ENCODE measurements around the gene ZNF90. TPM values are rescaled to one million over a fixed set of nuclear protein-coding genes. Genes with fewer than 3 reads are reported as not detected.

Gene ZNF90
- total RNA-seq, 1 experiment from 2014 or later = not detected

GRCh38 chr19:20038358-20039202, 39.2 kb upstream of the ZNF90 start:
- TF ChIP-seq ZFX (IDR thresholded peaks at IDR 0.05) (no peak), SP1 (IDR thresholded peaks at IDR 0.05; ENCODE audit: low read depth) (no peak), POLR2AphosphoS5 (IDR thresholded peaks at IDR 0.05; ENCODE audit: low read depth, low read length) (no peak), MAX (IDR thresholded peaks at IDR 0.05) (no peak), FOSL1 (IDR thresholded peaks at IDR 0.05; ENCODE audit: low read depth) (no peak), POLR2A (IDR thresholded peaks at IDR 0.05; ENCODE audit: borderline replicate concordance, extremely low read depth, insufficient read depth, insufficient read length) (no peak), CBX3 (IDR thresholded peaks at IDR 0.05; ENCODE audit: low read depth) (no peak), JUND (IDR thresholded peaks at IDR 0.05) (no peak), EZH2 (IDR thresholded peaks at IDR 0.05) (no peak), ELF1 (IDR thresholded peaks at IDR 0.05; ENCODE audit: borderline replicate concordance, low read depth) (no peak), ZNF274 (IDR thresholded peaks at IDR 0.05; ENCODE audit: low read depth, low read length) (no peak), EZH2phosphoT487 (IDR thresholded peaks at IDR 0.05; ENCODE audit: borderline replicate concordance) (no peak), YY1 (IDR thresholded peaks at IDR 0.05; ENCODE audit: extremely low read depth, insufficient replicate concordance, low read depth, low read length) (no peak), EGR1 (IDR thresholded peaks at IDR 0.05; ENCODE audit: low read depth) (no peak)
- TF ChIP-seq, protein P1, sequence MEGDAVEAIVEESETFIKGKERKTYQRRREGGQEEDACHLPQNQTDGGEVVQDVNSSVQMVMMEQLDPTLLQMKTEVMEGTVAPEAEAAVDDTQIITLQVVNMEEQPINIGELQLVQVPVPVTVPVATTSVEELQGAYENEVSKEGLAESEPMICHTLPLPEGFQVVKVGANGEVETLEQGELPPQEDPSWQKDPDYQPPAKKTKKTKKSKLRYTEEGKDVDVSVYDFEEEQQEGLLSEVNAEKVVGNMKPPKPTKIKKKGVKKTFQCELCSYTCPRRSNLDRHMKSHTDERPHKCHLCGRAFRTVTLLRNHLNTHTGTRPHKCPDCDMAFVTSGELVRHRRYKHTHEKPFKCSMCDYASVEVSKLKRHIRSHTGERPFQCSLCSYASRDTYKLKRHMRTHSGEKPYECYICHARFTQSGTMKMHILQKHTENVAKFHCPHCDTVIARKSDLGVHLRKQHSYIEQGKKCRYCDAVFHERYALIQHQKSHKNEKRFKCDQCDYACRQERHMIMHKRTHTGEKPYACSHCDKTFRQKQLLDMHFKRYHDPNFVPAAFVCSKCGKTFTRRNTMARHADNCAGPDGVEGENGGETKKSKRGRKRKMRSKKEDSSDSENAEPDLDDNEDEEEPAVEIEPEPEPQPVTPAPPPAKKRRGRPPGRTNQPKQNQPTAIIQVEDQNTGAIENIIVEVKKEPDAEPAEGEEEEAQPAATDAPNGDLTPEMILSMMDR (IDR thresholded peaks at IDR 0.05 in 2 of 3, conservative IDR thresholded peaks at IDR 0.05 in 1 of 3; ENCODE audit: borderline replicate concordance in 1 of 3, insufficient read depth in 1 of 3, low read depth in 2 of 3, low read length in 2 of 3) = no peak
- TF ChIP-seq, protein P2, sequence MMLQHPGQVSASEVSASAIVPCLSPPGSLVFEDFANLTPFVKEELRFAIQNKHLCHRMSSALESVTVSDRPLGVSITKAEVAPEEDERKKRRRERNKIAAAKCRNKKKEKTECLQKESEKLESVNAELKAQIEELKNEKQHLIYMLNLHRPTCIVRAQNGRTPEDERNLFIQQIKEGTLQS (IDR thresholded peaks at IDR 0.05) = no peak
- TF ChIP-seq, protein P3, sequence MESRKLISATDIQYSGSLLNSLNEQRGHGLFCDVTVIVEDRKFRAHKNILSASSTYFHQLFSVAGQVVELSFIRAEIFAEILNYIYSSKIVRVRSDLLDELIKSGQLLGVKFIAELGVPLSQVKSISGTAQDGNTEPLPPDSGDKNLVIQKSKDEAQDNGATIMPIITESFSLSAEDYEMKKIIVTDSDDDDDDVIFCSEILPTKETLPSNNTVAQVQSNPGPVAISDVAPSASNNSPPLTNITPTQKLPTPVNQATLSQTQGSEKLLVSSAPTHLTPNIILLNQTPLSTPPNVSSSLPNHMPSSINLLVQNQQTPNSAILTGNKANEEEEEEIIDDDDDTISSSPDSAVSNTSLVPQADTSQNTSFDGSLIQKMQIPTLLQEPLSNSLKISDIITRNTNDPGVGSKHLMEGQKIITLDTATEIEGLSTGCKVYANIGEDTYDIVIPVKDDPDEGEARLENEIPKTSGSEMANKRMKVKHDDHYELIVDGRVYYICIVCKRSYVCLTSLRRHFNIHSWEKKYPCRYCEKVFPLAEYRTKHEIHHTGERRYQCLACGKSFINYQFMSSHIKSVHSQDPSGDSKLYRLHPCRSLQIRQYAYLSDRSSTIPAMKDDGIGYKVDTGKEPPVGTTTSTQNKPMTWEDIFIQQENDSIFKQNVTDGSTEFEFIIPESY (IDR thresholded peaks at IDR 0.05; ENCODE audit: extremely low read depth, insufficient replicate concordance, low read length) = no peak
- TF ChIP-seq, protein P4, sequence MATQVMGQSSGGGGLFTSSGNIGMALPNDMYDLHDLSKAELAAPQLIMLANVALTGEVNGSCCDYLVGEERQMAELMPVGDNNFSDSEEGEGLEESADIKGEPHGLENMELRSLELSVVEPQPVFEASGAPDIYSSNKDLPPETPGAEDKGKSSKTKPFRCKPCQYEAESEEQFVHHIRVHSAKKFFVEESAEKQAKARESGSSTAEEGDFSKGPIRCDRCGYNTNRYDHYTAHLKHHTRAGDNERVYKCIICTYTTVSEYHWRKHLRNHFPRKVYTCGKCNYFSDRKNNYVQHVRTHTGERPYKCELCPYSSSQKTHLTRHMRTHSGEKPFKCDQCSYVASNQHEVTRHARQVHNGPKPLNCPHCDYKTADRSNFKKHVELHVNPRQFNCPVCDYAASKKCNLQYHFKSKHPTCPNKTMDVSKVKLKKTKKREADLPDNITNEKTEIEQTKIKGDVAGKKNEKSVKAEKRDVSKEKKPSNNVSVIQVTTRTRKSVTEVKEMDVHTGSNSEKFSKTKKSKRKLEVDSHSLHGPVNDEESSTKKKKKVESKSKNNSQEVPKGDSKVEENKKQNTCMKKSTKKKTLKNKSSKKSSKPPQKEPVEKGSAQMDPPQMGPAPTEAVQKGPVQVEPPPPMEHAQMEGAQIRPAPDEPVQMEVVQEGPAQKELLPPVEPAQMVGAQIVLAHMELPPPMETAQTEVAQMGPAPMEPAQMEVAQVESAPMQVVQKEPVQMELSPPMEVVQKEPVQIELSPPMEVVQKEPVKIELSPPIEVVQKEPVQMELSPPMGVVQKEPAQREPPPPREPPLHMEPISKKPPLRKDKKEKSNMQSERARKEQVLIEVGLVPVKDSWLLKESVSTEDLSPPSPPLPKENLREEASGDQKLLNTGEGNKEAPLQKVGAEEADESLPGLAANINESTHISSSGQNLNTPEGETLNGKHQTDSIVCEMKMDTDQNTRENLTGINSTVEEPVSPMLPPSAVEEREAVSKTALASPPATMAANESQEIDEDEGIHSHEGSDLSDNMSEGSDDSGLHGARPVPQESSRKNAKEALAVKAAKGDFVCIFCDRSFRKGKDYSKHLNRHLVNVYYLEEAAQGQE (IDR thresholded peaks at IDR 0.05; ENCODE audit: low read depth) = no peak
- ATAC-seq (no peak), DNase-seq (ENCODE audit: low read depth, low spot score) (no peak)
- no TSS peak for BruUV-seq (replicated peaks)
- Histone ChIP-seq H2AFZ (ENCODE audit: low read depth, low read length, poor library complexity, severe bottlenecking) (no peak overlapping the region), H3K9me2 (ENCODE audit: insufficient read depth) (no peaks in the 10 kb centered on the region), H3K36me3 (ENCODE audit: control insufficient read depth in 1 of 2, insufficient read depth in 2 of 2, low read length in 2 of 2) (no peaks in the 10 kb centered on the region), H3K9me3 (ENCODE audit: control insufficient read depth in 1 of 2, insufficient read depth in 1 of 2, low read depth in 1 of 2, low read length in 2 of 2) (peaks cover 11 to 13% of the 10 kb centered on the region in 2 experiments; a peak in 2 of 4 replicates), H3K27ac (ENCODE audit: low read depth, low read length) (no peak overlapping the region), H3K27me3 (ENCODE audit: insufficient read depth, low read length) (no peaks in the 10 kb centered on the region), H3K9ac (ENCODE audit: low read length) (no peak overlapping the region), H4K20me1 (ENCODE audit: insufficient read depth) (no peaks in the 10 kb centered on the region), H3K4me1 (ENCODE audit: control insufficient read depth in 1 of 2, insufficient read depth in 2 of 2, low read length in 2 of 2) (no peaks in the 10 kb centered on the region), H3K4me3 (replicated peaks in 1 of 2; ENCODE audit: low read depth in 1 of 2, low read length in 2 of 2) (no peak overlapping the region), H3K4me2 (ENCODE audit: low read length) (no peak overlapping the region), H3K79me2 (ENCODE audit: insufficient read depth, low read length) (no peaks in the 10 kb centered on the region)
- ChIA-PET POLR2A (no interaction called here), RAD21 (ENCODE audit: low non-redundant PET in 1 of 2, low total read pairs in 2 of 2, uncharacterized antibody in 2 of 2, unreplicated experiment in 2 of 2) (no interaction called here), CTCF (no interaction called here)
- intact Hi-C loops (cut with micrococcal nuclease) = no loop called here

Data from HCT116 (cell line).